WI38 (cell line): ENCODE results near the gene ZNF710.

Experiments used
- H3K4me3 ChIP-seq: 2 replicates; pipeline ENCODE4 v1.5.1; 2011; ENCODE audit warnings: low read depth, mild to moderate bottlenecking, control low read depth, low read length
- TF ChIP-seq, protein P1 (sequence below): IDR thresholded peaks from 2 replicates; pipeline ENCODE4 v1.5.1; 2012; ENCODE audit warnings: low read depth, mild to moderate bottlenecking, control low read depth, low read length

ZNF710 gene

DNA sequence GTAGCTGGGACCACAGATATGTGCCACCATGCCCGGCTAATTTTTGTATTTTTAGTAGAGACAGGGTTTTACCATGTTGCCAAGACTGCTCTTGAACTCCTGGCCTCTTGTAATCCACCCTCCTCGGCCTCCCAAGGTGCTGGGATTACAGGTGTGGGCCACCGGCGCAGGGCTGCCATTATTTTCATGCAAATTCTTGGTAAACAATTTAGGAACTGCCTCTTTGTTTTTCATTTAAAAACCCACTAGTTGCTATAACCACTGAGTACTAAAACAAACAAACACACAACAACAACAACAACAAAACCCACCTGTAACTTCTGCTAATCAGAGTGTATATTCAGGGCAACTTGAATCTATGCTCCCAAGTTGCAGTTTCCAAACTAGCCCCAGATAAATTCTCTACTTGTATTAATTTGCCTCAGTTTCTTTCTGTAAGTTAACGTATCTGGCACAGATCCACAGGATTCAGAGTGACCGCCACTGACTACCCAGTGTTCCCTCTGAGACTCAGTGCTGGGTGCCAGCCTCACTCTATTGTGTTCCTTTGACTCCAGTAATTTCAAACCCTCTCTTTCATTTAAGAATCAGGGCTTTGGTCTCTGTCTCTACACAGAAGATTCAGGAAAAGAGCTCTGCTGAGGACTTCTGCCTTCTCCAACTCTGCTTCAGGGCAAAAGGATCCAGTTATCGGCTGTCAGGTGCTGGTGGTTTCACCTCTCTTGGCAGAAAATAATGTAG, 18.6 kb upstream of the ZNF710 start:
- TF ChIP-seq, protein P1, sequence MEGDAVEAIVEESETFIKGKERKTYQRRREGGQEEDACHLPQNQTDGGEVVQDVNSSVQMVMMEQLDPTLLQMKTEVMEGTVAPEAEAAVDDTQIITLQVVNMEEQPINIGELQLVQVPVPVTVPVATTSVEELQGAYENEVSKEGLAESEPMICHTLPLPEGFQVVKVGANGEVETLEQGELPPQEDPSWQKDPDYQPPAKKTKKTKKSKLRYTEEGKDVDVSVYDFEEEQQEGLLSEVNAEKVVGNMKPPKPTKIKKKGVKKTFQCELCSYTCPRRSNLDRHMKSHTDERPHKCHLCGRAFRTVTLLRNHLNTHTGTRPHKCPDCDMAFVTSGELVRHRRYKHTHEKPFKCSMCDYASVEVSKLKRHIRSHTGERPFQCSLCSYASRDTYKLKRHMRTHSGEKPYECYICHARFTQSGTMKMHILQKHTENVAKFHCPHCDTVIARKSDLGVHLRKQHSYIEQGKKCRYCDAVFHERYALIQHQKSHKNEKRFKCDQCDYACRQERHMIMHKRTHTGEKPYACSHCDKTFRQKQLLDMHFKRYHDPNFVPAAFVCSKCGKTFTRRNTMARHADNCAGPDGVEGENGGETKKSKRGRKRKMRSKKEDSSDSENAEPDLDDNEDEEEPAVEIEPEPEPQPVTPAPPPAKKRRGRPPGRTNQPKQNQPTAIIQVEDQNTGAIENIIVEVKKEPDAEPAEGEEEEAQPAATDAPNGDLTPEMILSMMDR = no peak
- H3K4me3 ChIP-seq = no peak overlapping the region

DNA sequence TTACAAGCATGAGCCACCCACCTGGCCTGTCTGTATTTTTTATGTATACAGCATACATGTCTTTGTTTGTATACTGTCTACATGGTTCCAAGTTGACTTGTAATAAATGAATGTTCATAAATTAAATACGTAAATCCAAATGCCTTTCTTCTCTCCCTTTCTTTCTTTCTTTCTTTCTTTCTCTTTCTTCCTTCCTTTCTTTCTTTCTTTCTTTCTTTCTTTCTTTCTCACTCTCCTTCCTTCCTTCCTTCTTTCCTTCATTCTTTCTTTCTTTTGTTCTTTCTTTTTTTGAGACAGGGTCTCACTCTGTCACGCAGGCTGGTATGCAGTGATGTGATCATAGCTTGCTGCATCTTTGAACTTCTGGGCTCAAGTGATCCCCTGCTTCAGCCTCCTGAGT, 17.1 kb upstream of the ZNF710 start:
- TF ChIP-seq, protein P1 = no peak
- H3K4me3 ChIP-seq = no peak overlapping the region

DNA sequence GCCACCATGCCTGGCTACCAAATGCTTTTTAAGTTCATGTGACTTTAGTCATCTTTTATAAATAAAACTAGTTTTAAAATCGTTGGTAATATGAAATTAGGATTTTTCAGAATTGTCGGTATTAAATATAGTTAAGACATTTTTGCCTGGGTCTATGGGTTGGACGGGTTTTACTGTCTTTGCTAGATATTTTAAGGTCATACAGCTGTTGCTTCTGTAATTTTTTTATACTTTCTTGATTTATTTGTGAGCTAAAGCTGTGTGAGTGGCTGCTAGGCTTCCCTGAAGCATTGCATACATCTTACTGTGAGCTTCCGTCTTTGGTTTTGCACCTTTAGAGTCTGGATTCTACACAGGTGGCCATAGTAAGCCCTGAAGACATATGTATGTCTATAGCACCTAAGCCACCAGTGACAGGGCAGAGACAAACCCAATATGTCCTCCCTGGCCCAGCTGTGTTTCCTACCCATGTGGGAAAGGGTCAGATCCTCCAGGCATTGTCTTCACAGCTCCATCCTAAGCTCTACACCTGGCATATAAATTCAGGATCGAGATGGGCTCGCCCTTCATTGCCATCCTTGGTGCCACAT, 16.6 kb upstream of the ZNF710 start:
- TF ChIP-seq, protein P1 = no peak
- H3K4me3 ChIP-seq = no peak overlapping the region

DNA sequence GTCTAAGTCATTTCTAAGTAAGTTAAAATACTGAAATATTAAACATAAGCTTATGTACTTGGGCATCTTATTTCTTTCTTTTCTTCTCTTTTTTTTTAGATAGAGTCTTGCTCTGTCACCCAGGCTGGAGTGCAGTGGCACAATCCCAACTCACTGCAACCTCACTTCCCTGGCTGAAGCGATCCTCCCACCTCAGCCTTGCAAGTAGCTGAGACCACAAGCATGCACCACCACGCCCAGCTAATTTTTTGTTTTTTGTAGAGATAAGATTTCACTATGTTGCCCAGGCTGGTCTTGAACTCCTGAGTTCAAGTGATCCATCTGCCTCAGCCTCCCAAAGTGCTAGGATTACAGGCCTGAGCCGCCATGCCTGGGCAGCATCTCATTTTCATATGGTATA, 16.0 kb upstream of the ZNF710 start:
- TF ChIP-seq, protein P1 = no peak

DNA sequence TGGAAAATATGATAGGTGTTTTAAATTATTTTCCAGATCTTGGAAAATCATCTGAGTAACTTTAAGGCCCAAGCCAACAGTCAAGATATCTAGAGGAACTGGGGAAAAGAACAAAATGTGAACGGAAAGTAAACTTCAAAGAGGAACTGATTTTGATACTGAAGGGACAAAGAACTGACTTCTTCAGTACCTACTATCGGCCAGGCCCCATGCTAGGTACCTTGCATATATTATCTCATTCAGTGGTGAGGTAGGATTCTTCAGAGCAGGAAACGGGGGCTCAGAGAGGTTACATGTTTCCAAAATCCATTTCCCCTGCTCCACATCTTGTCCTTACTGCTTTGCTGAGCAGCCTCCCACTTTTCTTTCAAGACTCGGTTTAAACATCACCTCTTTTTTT, 9.8 kb upstream of the ZNF710 start:
- no peak overlapping the region for H3K4me3 ChIP-seq
- TF ChIP-seq, protein P1 = no peak

More for the DNA sequence above, 16.0 kb upstream of the ZNF710 start:
- no peak overlapping the region for H3K4me3 ChIP-seq

DNA sequence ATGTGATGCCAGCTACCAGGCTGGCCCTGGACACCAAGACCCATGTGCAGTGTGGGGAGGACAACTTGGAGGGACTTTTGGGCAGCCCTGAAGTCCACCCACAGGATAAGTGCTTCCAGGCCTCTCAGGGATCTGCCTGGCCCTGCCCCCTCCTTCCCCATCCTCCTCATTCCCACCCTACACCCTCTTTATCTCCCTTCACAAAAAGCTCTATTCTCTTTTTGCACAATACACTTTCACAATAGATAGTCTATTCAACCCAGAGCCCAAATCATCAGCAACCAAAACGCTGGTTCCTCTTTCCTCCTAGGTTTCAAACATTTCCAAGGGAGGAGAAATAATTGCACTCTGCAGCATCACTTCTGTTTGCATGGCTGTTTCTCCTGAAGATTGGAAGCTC, 7.8 kb upstream of the ZNF710 start:
- TF ChIP-seq, protein P1 = no peak
- H3K4me3 ChIP-seq = no peak overlapping the region

DNA sequence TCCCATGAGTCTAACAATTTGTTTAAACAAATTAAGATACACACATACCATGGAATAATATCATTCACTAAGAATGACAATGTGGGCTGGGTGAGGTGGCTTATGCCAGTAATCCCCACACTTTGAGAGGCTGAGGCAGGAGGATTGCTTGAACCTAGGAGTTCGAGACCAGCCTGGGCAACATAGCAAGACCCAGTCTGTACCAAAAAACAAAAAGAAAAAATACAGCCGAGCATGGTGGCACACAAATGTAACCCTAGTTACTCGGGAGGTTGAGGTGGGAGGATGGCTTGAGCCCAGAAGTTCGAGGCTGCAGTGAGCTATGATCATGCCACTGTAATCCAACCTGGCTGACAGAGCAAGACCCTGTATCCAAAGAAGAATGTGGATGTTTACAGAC, 4.0 kb upstream of the ZNF710 start:
- TF ChIP-seq, protein P1 = no peak
- H3K4me3 ChIP-seq = no peak overlapping the region
